ENCODE results near the gene JAZF1. TPM values are rescaled to one million over a fixed set of nuclear protein-coding genes. Genes with fewer than 3 reads are reported as not detected.

The JAZF1 gene
- total and polyA plus RNA-seq, 9 of the 15 experiments (the other 6 are each of a cell fraction or from before 2014, with no cell fraction given): 0.04 to 0.64 (median 0.11) TPM; not detected in 3

DNA sequence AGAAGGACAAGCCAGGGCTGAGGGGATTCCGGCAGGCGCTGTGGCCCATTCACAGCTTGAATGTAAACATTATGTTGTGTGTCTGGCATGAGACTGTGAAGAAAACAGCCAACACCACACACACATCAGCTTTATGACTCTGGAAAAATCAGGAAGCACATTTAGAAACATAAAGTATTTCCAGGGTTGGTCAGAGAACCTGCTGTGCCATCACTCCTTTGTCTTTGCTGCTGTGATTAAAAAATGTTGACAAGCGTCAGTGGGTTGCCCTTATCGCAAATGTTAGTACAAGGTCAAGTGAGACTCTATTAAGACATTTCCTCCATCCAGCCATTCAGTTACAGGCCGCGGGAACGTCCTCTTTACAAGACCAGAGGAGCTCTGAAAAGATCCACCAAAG, 345.2 kb downstream of the JAZF1 start:
- DNase-seq (ENCODE audit: extremely low read depth in 1 of 4, low spot score in 3 of 4) (no peak), FAIRE-seq (no peak), ATAC-seq (no peak)
- 55% methylated on average over 7 of the region's 7 CpGs for WGBS (ENCODE audit: insufficient coverage, low coverage, missing lambda C conversion rate)
- Histone ChIP-seq H3K79me2 (ENCODE audit: control insufficient read depth, insufficient read depth, low read length) (no peaks in the 10 kb centered on the region), H3K36me3 (ENCODE audit: control insufficient read depth, insufficient read depth, low read length) (no peaks in the 10 kb centered on the region), H3K4me2 (ENCODE audit: insufficient read depth, low read length) (no peak overlapping the region), H3K4me1 (replicated peaks in 1 of 2; ENCODE audit: control insufficient read depth in 2 of 2, insufficient read depth in 2 of 2, low read length in 2 of 2) (no peaks in the 10 kb centered on the region), H4K20me1 (replicated peaks; ENCODE audit: control insufficient read depth, insufficient read depth, low read length) (no peaks in the 10 kb centered on the region), H3K27ac (ENCODE audit: extremely low read depth, low read depth, low read length) (no peak overlapping the region), H3K9ac (ENCODE audit: insufficient read depth in 1 of 2, low read depth in 2 of 2, low read length in 2 of 2) (no peak overlapping the region), H3K9me3 (replicated peaks; ENCODE audit: control insufficient read depth, insufficient read depth, low read depth, low read length) (no peaks in the 10 kb centered on the region), H2AFZ (ENCODE audit: low read depth, low read length) (no peak overlapping the region), H3K4me3 (no peak overlapping the region), H3K27me3 (ENCODE audit: control insufficient read depth in 2 of 2, insufficient read depth in 2 of 2, low read length in 2 of 2) (peaks cover 19 to 30% of the 10 kb centered on the region in 2 experiments), H3K9me1 (ENCODE audit: control insufficient read depth, insufficient read depth, low read length) (no peaks in the 10 kb centered on the region)
- no peak for TF ChIP-seq ZNF217 (CRISPR knock-in tag; IDR thresholded peaks at IDR 0.05)
- no peak for TF ChIP-seq POU5F1 (IDR thresholded peaks at IDR 0.05; ENCODE audit: borderline replicate concordance, low read depth, low read length, partially characterized antibody)
- TF ChIP-seq LARP7 (IDR thresholded peaks at IDR 0.05): no peak
- BruUV-seq (replicated peaks): no TSS peak
- POLR2A ChIA-PET: interaction anchor here (0.7 to 1.3 kb wide), 2 partner anchors 8 to 270 kb away, joined by 3 read pairs; no protein-coding TSS in a partner anchor
- intact Hi-C loops (cut with micrococcal nuclease): no loop called here
- CTCF ChIA-PET (ENCODE audit: low intra/inter-chr PET ratio): no interaction called here
- in situ Hi-C loops (cut with MboI): no loop called here

DNA sequence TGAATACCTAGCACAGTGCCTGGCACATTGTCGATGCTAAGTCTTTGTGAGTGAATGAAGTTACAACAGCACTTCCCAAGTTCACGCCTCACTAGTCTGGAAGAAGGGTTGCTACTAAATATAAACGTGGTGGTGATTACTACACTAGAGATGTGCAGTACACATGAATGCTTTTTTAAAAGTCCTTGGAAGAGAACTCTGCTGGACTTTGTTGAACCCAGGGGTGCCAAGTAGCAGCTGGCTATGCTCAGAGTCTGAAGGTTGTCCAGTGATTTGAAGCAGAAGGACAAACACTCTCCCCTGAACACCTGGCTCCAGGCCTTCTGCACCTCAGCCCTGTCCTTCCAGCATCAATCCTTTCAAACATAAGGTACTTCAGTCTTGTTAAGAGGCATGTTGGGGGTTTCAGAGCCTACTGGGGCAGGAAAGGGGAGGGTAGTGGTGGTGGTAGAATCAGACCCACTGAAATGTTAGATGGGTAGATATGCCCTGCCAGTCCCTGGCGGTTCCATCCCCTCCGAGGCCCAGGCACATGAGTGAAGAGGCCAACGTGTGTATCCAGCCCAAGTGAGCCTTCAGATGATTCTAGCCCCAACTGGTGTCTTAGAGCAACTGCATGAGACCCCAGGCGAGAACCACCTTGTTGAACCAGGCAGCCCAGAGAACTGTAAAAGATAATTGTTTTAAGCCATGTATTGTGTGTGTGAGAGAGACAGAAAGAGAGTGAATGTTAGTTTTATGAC, 346.2 kb downstream of the JAZF1 start:
- H3K4me3 ChIP-seq: no peak overlapping the region
- no peaks in the 10 kb centered on the region for H3K9me3 ChIP-seq (replicated peaks; ENCODE audit: control insufficient read depth, insufficient read depth, low read depth, low read length)
- no peaks in the 10 kb centered on the region for H3K9me1 ChIP-seq (ENCODE audit: control insufficient read depth, insufficient read depth, low read length)
- no peaks in the 10 kb centered on the region for H3K4me1 ChIP-seq (replicated peaks in 1 of 2; ENCODE audit: control insufficient read depth in 2 of 2, insufficient read depth in 2 of 2, low read length in 2 of 2)
- WGBS (ENCODE audit: insufficient coverage, low coverage, missing lambda C conversion rate): 44% methylated on average over 7 of the region's 7 CpGs
- H3K36me3 ChIP-seq (ENCODE audit: control insufficient read depth, insufficient read depth, low read length): no peaks in the 10 kb centered on the region
- ChIA-PET POLR2A (interaction anchor here (0.9 kb wide), 1 partner anchor 172 kb away, joined by 3 read pairs; no protein-coding TSS in a partner anchor), CTCF (ENCODE audit: low intra/inter-chr PET ratio) (no interaction called here)
- H3K27ac ChIP-seq (ENCODE audit: extremely low read depth, low read depth, low read length): no peak overlapping the region; the same call in 2 of the 3 replicates
- no peak overlapping the region for H2AFZ ChIP-seq (ENCODE audit: low read depth, low read length)
- DNase-seq (ENCODE audit: extremely low read depth in 1 of 4, low spot score in 3 of 4) (no peak), ATAC-seq (peak; percentile 58), FAIRE-seq (no peak)
- TF ChIP-seq KDM1A (IDR thresholded peaks at IDR 0.05): no peak
- BruUV-seq (replicated peaks): no TSS peak
- H3K4me2 ChIP-seq (ENCODE audit: insufficient read depth, low read length): no peak overlapping the region
- H4K20me1 ChIP-seq (replicated peaks; ENCODE audit: control insufficient read depth, insufficient read depth, low read length): no peaks in the 10 kb centered on the region
- H3K9ac ChIP-seq (ENCODE audit: insufficient read depth in 1 of 2, low read depth in 2 of 2, low read length in 2 of 2): no peak overlapping the region
- H3K79me2 ChIP-seq (ENCODE audit: control insufficient read depth, insufficient read depth, low read length): no peaks in the 10 kb centered on the region
- in situ Hi-C loops (cut with MboI): no loop called here
- H3K27me3 ChIP-seq (ENCODE audit: control insufficient read depth in 2 of 2, insufficient read depth in 2 of 2, low read length in 2 of 2): peaks cover 10 to 21% of the 10 kb centered on the region in 2 experiments
- intact Hi-C loops (cut with micrococcal nuclease): no loop called here

Data from K562 (cell line).